GM12892 (cell line): ENCODE data around the gene UBTD1.

Experiments used
- POLR2A ChIP-seq: IDR thresholded peaks from 2 replicates; pipeline ENCODE4 v1.6.1; 2011; ENCODE audit warnings: low read depth, low read length, control low read depth
- POLR2AphosphoS5 ChIP-seq: IDR thresholded peaks from 2 replicates; pipeline ENCODE4 v1.6.1; 2011; ENCODE audit warnings: low read depth, low read length, control low read depth

GRCh38 chr10:97590082-97590747 is 91.5 kb downstream of the UBTD1 start:
- TF ChIP-seq POLR2A, result no peak
- TF ChIP-seq POLR2AphosphoS5, result no peak
